Kidney epithelial cell (primary cell): ENCODE data around the gene GLS. TPM values are rescaled to one million over a fixed set of nuclear protein-coding genes. Genes with fewer than 3 reads are reported as not detected.

ENCODE experiments used
- DNase-seq: peaks from one replicate; pipeline ENCODE4 v3.0.0-alpha.2; 2010; ENCODE audit warnings: low read depth
- H3K27me3 ChIP-seq: 2 replicates; pipeline ENCODE4 v1.6.0; 2011; ENCODE audit warnings: low read length; ENCODE audit not compliant: control insufficient read depth, insufficient read depth
- H3K36me3 ChIP-seq: 2 replicates; pipeline ENCODE4 v1.5.1; 2011; ENCODE audit warnings: low read length; ENCODE audit not compliant: control insufficient read depth, insufficient read depth
- H3K4me3 ChIP-seq: 2 replicates; pipeline ENCODE4 v1.5.1; 2011; ENCODE audit warnings: low read depth, mild to moderate bottlenecking, control low read depth, low read length
- total RNA-seq: library from RNA; depleted of rRNA; stranded (reverse); fragments of >200 nt; gene quantifications from 2 replicates; pipeline ENCODE4 v1.2.3, GENCODE V29; 2015
- TF ChIP-seq, protein P1 (sequence below): IDR thresholded peaks from 2 replicates; pipeline ENCODE4 v1.5.1; 2011; ENCODE audit warnings: mild to moderate bottlenecking, moderate library complexity, low read length, control low read depth, inconsistent platforms; ENCODE audit not compliant: insufficient read depth, poor library complexity, severe bottlenecking

The GLS gene
- total RNA-seq, 1 donor from 2014 or later = 85.0 TPM

DNA sequence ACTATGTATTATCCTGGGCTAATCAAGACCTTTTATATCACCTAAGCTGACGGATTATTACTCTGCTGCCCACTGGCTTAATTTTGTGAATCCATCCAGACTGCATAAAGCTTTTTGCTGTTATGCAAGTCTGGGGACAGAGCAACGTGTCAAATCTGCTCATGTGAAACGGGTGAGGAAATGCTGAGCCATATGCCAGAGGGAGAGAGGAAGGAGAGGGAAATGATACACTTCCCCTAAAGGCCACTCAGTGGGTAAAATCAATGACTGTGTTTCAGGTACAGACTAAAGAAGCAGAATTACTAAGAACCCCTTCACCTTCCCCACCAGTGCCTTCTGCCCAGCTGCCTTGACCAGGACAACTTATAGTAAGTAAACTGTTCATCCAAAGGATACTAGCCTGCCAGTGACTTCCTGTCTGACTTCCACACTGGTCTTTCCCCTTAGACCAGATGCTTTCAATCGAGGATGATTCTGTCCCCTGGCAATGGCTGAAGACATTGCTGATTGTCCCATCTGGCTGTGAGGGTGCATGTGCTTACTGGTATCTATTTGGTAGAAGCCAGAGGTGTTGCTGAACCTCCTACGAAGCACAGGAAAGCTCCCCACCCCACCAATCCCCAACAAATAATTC is 90.4 kb downstream of the GLS start:
- TF ChIP-seq, protein P1, sequence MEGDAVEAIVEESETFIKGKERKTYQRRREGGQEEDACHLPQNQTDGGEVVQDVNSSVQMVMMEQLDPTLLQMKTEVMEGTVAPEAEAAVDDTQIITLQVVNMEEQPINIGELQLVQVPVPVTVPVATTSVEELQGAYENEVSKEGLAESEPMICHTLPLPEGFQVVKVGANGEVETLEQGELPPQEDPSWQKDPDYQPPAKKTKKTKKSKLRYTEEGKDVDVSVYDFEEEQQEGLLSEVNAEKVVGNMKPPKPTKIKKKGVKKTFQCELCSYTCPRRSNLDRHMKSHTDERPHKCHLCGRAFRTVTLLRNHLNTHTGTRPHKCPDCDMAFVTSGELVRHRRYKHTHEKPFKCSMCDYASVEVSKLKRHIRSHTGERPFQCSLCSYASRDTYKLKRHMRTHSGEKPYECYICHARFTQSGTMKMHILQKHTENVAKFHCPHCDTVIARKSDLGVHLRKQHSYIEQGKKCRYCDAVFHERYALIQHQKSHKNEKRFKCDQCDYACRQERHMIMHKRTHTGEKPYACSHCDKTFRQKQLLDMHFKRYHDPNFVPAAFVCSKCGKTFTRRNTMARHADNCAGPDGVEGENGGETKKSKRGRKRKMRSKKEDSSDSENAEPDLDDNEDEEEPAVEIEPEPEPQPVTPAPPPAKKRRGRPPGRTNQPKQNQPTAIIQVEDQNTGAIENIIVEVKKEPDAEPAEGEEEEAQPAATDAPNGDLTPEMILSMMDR = no peak
- Histone ChIP-seq H3K27me3 (no peaks in the 10 kb centered on the region), H3K36me3 (peaks cover 3% of the 10 kb centered on the region), H3K4me3 (no peak overlapping the region)
- DNase-seq = no peak

DNA sequence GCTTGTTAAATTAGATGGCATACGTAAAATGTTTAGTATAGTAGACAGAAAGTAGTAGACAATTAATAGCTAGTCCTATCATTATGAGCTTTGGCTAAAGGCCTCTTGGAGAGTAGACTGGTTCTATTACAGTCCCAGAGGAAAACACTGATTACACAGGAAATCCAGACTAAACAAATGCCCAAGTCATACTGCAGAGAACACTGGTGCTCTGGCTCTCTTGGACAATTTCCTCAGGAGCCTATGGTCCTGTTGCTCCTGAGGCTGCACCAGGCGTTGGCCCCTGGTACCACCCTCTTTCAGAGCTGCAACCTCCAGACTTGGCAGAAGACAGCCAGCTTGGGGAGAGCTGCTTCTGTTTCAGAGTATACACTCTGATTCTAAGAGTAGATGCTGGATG is 91.6 kb downstream of the GLS start:
- DNase-seq = no peak
- no peaks in the 10 kb centered on the region for H3K27me3 ChIP-seq
- no peak overlapping the region for H3K4me3 ChIP-seq
- TF ChIP-seq, protein P1 = no peak
- H3K36me3 ChIP-seq = peaks cover 3% of the 10 kb centered on the region

DNA sequence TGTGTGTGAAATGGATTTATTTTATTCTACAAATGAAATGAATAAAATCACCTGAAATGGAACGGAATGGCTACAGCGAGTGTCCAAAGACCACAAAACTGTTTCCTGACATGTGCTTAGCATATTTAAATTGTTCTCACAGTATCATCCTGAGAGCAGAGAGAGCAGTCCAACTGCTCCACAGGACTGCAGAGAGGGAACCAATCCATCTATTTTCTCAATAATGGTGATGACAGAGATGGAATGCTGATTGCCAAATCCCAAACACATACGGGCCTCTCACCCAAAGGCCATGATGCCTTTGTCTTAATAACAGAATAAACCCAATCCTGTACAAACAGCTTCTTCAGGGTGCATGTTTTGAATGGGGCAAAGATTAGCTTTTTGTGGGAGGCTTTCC is 92.2 kb downstream of the GLS start:
- no peak overlapping the region for H3K4me3 ChIP-seq
- no peak for DNase-seq
- TF ChIP-seq, protein P1 = no peak
- no peaks in the 10 kb centered on the region for H3K27me3 ChIP-seq
- peaks cover 4% of the 10 kb centered on the region for H3K36me3 ChIP-seq

DNA sequence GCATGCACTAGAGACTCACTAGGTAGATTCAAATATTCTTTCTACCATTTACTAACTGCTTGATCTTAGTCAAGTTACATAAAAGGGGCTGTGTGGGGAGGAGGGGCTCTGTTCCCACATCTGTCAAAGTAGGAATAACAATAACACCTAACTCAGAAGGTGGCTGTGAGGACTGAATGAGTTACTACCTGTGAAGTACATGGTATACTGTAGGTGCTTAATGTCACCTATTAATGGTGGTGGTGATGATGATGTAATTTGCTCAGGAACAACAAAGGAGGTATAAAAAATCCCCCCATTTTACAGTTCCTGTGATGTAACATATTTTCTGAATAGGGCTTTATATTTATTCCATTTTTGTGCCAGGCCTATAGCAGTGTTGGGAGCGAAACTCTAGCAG is 92.6 kb downstream of the GLS start:
- no peak for DNase-seq
- TF ChIP-seq, protein P1 = no peak
- Histone ChIP-seq H3K36me3 (peaks cover 4% of the 10 kb centered on the region), H3K4me3 (no peak overlapping the region), H3K27me3 (no peaks in the 10 kb centered on the region)

DNA sequence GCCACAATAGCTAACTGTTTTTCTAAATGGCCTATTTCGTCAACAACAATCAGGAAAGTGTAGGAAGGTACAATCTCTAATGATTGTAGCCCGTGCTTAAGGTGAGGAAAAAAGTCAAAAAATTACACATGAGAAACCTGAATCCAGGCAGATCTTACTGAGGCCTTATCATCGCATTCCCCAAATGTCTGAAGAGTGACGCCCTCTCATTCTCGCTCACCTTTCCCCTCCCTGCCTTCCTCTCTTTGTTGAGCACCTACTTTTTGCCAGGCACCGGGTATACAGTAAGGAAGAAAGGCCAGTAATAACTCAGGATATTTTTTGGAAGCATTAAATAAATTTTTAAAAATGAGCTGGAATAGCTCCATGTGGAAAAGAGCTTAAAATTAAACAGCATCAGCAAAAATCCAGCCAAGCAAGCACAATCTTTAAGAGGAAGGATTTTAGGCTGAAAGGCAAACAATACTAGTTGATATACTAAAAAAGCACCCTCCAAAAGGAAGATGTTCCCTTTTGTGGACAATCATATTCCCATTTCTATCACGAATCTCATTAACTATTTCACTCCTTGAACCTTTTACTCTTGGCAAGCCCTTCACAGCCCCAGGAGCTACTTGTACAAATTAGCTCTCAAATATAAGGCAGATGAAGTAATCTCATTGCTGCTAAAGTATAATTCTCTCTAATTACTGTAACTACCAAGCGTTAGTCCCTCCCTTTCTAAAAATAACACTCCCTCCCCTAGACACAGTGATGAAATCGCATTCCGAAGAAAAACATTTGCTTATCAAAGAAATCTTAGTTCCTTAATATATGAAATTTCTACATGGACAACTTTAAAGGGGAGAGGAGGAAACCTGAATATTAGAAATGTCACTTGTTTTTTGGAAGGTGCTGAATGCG is 93.4 kb downstream of the GLS start:
- DNase-seq = no peak
- H3K27me3 ChIP-seq = no peaks in the 10 kb centered on the region
- TF ChIP-seq, protein P1 = no peak
- H3K4me3 ChIP-seq = no peak overlapping the region
- peaks cover 4% of the 10 kb centered on the region for H3K36me3 ChIP-seq
